GM06990 (cell line): ENCODE measurements around the gene MSI2.

Source experiments
- DNase-seq: peaks from one replicate; pipeline ENCODE4 v3.0.0-alpha.2; 2011; ENCODE audit not compliant: insufficient read length; ENCODE audit errors: extremely low read depth
- H3K27me3 ChIP-seq: replicated peaks from 2 replicates; pipeline ENCODE4 v1.6.0; 2011; ENCODE audit warnings: low read length; ENCODE audit not compliant: control insufficient read depth, insufficient read depth
- H3K36me3 ChIP-seq: 2 replicates; pipeline ENCODE4 v1.5.1; 2011; ENCODE audit warnings: low read length; ENCODE audit not compliant: control insufficient read depth, insufficient read depth
- H3K4me3 ChIP-seq: replicated peaks from 2 replicates; pipeline ENCODE4 v1.5.1; 2011; ENCODE audit warnings: low read depth, mild to moderate bottlenecking, control low read depth, low read length
- TF ChIP-seq, protein P1 (sequence below): IDR thresholded peaks from 2 replicates; pipeline ENCODE4 v1.5.1; 2011; ENCODE audit warnings: low read length, control low read depth, mild to moderate bottlenecking, inconsistent platforms; ENCODE audit not compliant: insufficient read depth, poor library complexity, severe bottlenecking

MSI2 gene

GRCh38 chr17:57733085-57733484 is 476.8 kb downstream of the MSI2 start:
- Histone ChIP-seq H3K36me3 (no peaks in the 10 kb centered on the region), H3K4me3 (no peak overlapping the region), H3K27me3 (no peaks in the 10 kb centered on the region)
- DNase-seq, result no peak
- TF ChIP-seq, protein P1, sequence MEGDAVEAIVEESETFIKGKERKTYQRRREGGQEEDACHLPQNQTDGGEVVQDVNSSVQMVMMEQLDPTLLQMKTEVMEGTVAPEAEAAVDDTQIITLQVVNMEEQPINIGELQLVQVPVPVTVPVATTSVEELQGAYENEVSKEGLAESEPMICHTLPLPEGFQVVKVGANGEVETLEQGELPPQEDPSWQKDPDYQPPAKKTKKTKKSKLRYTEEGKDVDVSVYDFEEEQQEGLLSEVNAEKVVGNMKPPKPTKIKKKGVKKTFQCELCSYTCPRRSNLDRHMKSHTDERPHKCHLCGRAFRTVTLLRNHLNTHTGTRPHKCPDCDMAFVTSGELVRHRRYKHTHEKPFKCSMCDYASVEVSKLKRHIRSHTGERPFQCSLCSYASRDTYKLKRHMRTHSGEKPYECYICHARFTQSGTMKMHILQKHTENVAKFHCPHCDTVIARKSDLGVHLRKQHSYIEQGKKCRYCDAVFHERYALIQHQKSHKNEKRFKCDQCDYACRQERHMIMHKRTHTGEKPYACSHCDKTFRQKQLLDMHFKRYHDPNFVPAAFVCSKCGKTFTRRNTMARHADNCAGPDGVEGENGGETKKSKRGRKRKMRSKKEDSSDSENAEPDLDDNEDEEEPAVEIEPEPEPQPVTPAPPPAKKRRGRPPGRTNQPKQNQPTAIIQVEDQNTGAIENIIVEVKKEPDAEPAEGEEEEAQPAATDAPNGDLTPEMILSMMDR, result no peak
